AG04450 (cell line): ENCODE data around the gene PRKCZ. TPM values are rescaled to one million over a fixed set of nuclear protein-coding genes. Genes with fewer than 3 reads are reported as not detected.

Source experiments
- CTCF ChIA-PET: fragments of 300-600, 350-600 bp; formaldehyde crosslinking; extraction: SDS; loops from one replicate; lab custom pipeline; 2022; ENCODE audit warnings: antibody characterized with exemption, inconsistent platforms; lab: Charles Lee
- POLR2A ChIA-PET: fragments of 350-600 bp; formaldehyde crosslinking; extraction: SDS; loops from one replicate; lab custom pipeline; 2021; ENCODE audit warnings: antibody characterized with exemption, inconsistent platforms; lab: Yijun Ruan, JAX
- DNase-seq: peaks from one replicate; pipeline ENCODE4 v3.0.0-alpha.2; 2011; ENCODE audit warnings: low read depth, low spot score
- H3K27ac ChIP-seq: one replicate; pipeline ENCODE4 v1.5.1; 2012; ENCODE audit warnings: low read depth, low read length, control low read depth
- H3K27me3 ChIP-seq: one replicate; pipeline ENCODE4 v1.6.0; 2012; ENCODE audit warnings: low read length; ENCODE audit not compliant: control insufficient read depth, insufficient read depth
- H3K4me3 ChIP-seq: 2 replicates; pipeline ENCODE4 v1.5.1; 2011; ENCODE audit warnings: mild to moderate bottlenecking, low read depth, low read length, control low read depth
- H3K9me3 ChIP-seq: 2 replicates; pipeline ENCODE4 v1.5.1; 2012; ENCODE audit warnings: low read length; ENCODE audit not compliant: control insufficient read depth, insufficient read depth
- CTCF ChIP-seq: IDR thresholded peaks from 2 replicates; pipeline ENCODE4 v1.5.1; 2011; ENCODE audit warnings: low read depth, low read length, control low read depth, inconsistent platforms
- polyA plus RNA-seq: library from polyadenylated mRNA; depleted of rRNA; stranded (reverse); fragments of >200 nt; gene quantifications from 2 replicates; pipeline ENCODE4 v1.2.3, GENCODE V29; 2011

Gene PRKCZ
- polyA plus RNA-seq, 1 experiment = 3.0 TPM

- H3K27ac ChIP-seq = peak overlapping the region; percentile 80
- peak overlapping the region; percentile 63 for H3K4me3 ChIP-seq
- DNase-seq = no peak
- H3K27me3 ChIP-seq = no peaks in the 10 kb centered on the region
- no peak for TF ChIP-seq CTCF
- ChIA-PET CTCF (interaction anchor here (2.1 to 2.5 kb wide), 2 partner anchors 9 to 177 kb away, joined by 15 to 22 read pairs; partner anchors contain the start of gene FAAP20), POLR2A (interaction anchor here (0.5 to 1.5 kb wide), 6 partner anchors 7 to 322 kb away, joined by 3 to 10 read pairs (median 4); partner anchors contain the start of genes FAAP20, MORN1, PANK4 and RER1)
- no peaks in the 10 kb centered on the region; the same call in 1 of the 2 replicates for H3K9me3 ChIP-seq
Measured at GRCh38 chr1:2204415-2205190, 154.4 kb downstream of the PRKCZ start.

- TF ChIP-seq CTCF = no peak
- CTCF ChIA-PET = interaction anchor here (2.1 to 2.5 kb wide), 2 partner anchors 10 to 176 kb away, joined by 15 to 22 read pairs; partner anchors contain the start of gene FAAP20
- peak; percentile 81 for DNase-seq
Measured at GRCh38 chr1:2205191-2205952, 155.2 kb downstream of the PRKCZ start.

GRCh38 chr1:2206813-2207487 lies 156.7 kb downstream of the PRKCZ start:
- no peak for DNase-seq
- H3K9me3 ChIP-seq = no peaks in the 10 kb centered on the region; the same call in 1 of the 2 replicates
- no peak for TF ChIP-seq CTCF
- peak overlapping the region; percentile 65 for H3K27ac ChIP-seq
- peak overlapping the region; percentile 31; the same call in 1 of the 2 replicates for H3K4me3 ChIP-seq
- CTCF ChIA-PET = interaction anchor here (0.5 to 1.1 kb wide), 4 partner anchors 12 to 1197 kb away, joined by 3 to 5 read pairs (median 4); partner anchors contain the start of gene FAAP20
- H3K27me3 ChIP-seq = no peaks in the 10 kb centered on the region
- POLR2A ChIA-PET = interaction anchor here (0.6 to 1.0 kb wide), 2 partner anchors 10 to 22 kb away, joined by 3 to 13 read pairs; no protein-coding TSS in a partner anchor

More at GRCh38 chr1:2205191-2205952, 155.2 kb downstream of the PRKCZ start:
- H3K4me3 ChIP-seq = peak overlapping the region; percentile 50
- no peaks in the 10 kb centered on the region for H3K27me3 ChIP-seq
- POLR2A ChIA-PET = interaction anchor here (0.5 to 1.5 kb wide), 6 partner anchors 8 to 321 kb away, joined by 3 to 10 read pairs (median 4); partner anchors contain the start of genes FAAP20, MORN1, PANK4 and RER1
- no peak overlapping the region for H3K27ac ChIP-seq
- no peaks in the 10 kb centered on the region; the same call in 1 of the 2 replicates for H3K9me3 ChIP-seq

- no peaks in the 10 kb centered on the region for H3K27me3 ChIP-seq
- no peak overlapping the region for H3K4me3 ChIP-seq
- H3K9me3 ChIP-seq = no peaks in the 10 kb centered on the region; the same call in 1 of the 2 replicates
- no peak for TF ChIP-seq CTCF
- ChIA-PET POLR2A (interaction anchor here (1.4 kb wide), 1 partner anchor 21 kb away, joined by 8 read pairs; no protein-coding TSS in a partner anchor), CTCF (interaction anchor here (1.3 to 1.8 kb wide), 2 partner anchors 14 to 173 kb away, joined by 6 to 7 read pairs; partner anchors contain the start of gene FAAP20)
- DNase-seq = no peak
- peak overlapping the region; percentile 78 for H3K27ac ChIP-seq
Measured at GRCh38 chr1:2208309-2209239, 158.4 kb downstream of the PRKCZ start.
